AG04450 (cell line): ENCODE data around the gene CCDC80. TPM values are rescaled to one million over a fixed set of nuclear protein-coding genes. Genes with fewer than 3 reads are reported as not detected.

Experiments
- CTCF ChIA-PET: fragments of 300-600, 350-600 bp; formaldehyde crosslinking; extraction: SDS; loops from one replicate; lab custom pipeline; 2022; ENCODE audit warnings: antibody characterized with exemption, inconsistent platforms; lab: Charles Lee
- POLR2A ChIA-PET: fragments of 350-600 bp; formaldehyde crosslinking; extraction: SDS; loops from one replicate; lab custom pipeline; 2021; ENCODE audit warnings: antibody characterized with exemption, inconsistent platforms; lab: Yijun Ruan, JAX
- DNase-seq: peaks from one replicate; pipeline ENCODE4 v3.0.0-alpha.2; 2011; ENCODE audit warnings: low read depth, low spot score
- H3K27ac ChIP-seq: one replicate; pipeline ENCODE4 v1.5.1; 2012; ENCODE audit warnings: low read depth, low read length, control low read depth
- H3K27me3 ChIP-seq: one replicate; pipeline ENCODE4 v1.6.0; 2012; ENCODE audit warnings: low read length; ENCODE audit not compliant: control insufficient read depth, insufficient read depth
- H3K4me3 ChIP-seq: 2 replicates; pipeline ENCODE4 v1.5.1; 2011; ENCODE audit warnings: mild to moderate bottlenecking, low read depth, low read length, control low read depth
- H3K9me3 ChIP-seq: 2 replicates; pipeline ENCODE4 v1.5.1; 2012; ENCODE audit warnings: low read length; ENCODE audit not compliant: control insufficient read depth, insufficient read depth
- CTCF ChIP-seq: IDR thresholded peaks from 2 replicates; pipeline ENCODE4 v1.5.1; 2011; ENCODE audit warnings: low read depth, low read length, control low read depth, inconsistent platforms
- polyA plus RNA-seq: library from polyadenylated mRNA; depleted of rRNA; stranded (reverse); fragments of >200 nt; gene quantifications from 2 replicates; pipeline ENCODE4 v1.2.3, GENCODE V29; 2011

The CCDC80 gene
- polyA plus RNA-seq, 1 experiment = 202 TPM

GRCh38 chr3:112653209-112653871, 12.4 kb upstream of the CCDC80 start:
- CTCF ChIA-PET = interaction anchor here (0.6 to 5.0 kb wide), 7 partner anchors 11 to 326 kb away, joined by 3 to 40 read pairs (median 9); no protein-coding TSS in a partner anchor
- peak overlapping the region; percentile 99 for H3K27ac ChIP-seq
- no peaks in the 10 kb centered on the region for H3K9me3 ChIP-seq
- POLR2A ChIA-PET = interaction anchor here (0.7 to 2.5 kb wide), 21 partner anchors 11 to 558 kb away, joined by 3 to 24 read pairs (median 5); partner anchors contain the start of genes ATG3, BOC, CCDC80 and SLC35A5
- no peak for TF ChIP-seq CTCF
- H3K4me3 ChIP-seq = no peak overlapping the region
- no peaks in the 10 kb centered on the region for H3K27me3 ChIP-seq
- DNase-seq = peak; percentile 92

- peak overlapping the region; percentile 39 for H3K27ac ChIP-seq
- TF ChIP-seq CTCF = no peak
- ChIA-PET CTCF (interaction anchor here (1.1 to 5.0 kb wide), 5 partner anchors 9 to 328 kb away, joined by 3 to 40 read pairs (median 10); no protein-coding TSS in a partner anchor), POLR2A (interaction anchor here (1.1 kb wide), 1 partner anchor 15 kb away, joined by 3 read pairs; no protein-coding TSS in a partner anchor)
- H3K4me3 ChIP-seq = no peak overlapping the region
- H3K9me3 ChIP-seq = no peaks in the 10 kb centered on the region
- no peaks in the 10 kb centered on the region for H3K27me3 ChIP-seq
- no peak for DNase-seq
Measured at GRCh38 chr3:112651516-112651915, 10.6 kb upstream of the CCDC80 start.

GRCh38 chr3:112651071-112651470, 10.1 kb upstream of the CCDC80 start:
- Histone ChIP-seq H3K9me3 (no peaks in the 10 kb centered on the region), H3K4me3 (no peak overlapping the region), H3K27me3 (no peaks in the 10 kb centered on the region), H3K27ac (peak overlapping the region; percentile 39)
- DNase-seq = no peak
- ChIA-PET CTCF (interaction anchor here (1.1 to 5.0 kb wide), 4 partner anchors 9 to 328 kb away, joined by 3 to 40 read pairs (median 18); no protein-coding TSS in a partner anchor), POLR2A (interaction anchor here (1.1 kb wide), 1 partner anchor 15 kb away, joined by 3 read pairs; no protein-coding TSS in a partner anchor)
- no peak for TF ChIP-seq CTCF

- Histone ChIP-seq H3K9me3 (no peaks in the 10 kb centered on the region), H3K4me3 (no peak overlapping the region), H3K27ac (no peak overlapping the region), H3K27me3 (no peaks in the 10 kb centered on the region)
- DNase-seq = no peak
- POLR2A ChIA-PET = no interaction called here
- CTCF ChIA-PET = interaction anchor here (1.2 kb wide), 1 partner anchor 329 kb away, joined by 3 read pairs; no protein-coding TSS in a partner anchor
- TF ChIP-seq CTCF = no peak
Measured at GRCh38 chr3:112650482-112650881, 9.5 kb upstream of the CCDC80 start.

GRCh38 chr3:112649478-112649735, 8.5 kb upstream of the CCDC80 start:
- TF ChIP-seq CTCF = no peak
- CTCF ChIA-PET = interaction anchor here (1.2 kb wide), 1 partner anchor 330 kb away, joined by 3 read pairs; no protein-coding TSS in a partner anchor
- POLR2A ChIA-PET = no interaction called here
- Histone ChIP-seq H3K4me3 (no peak overlapping the region), H3K27me3 (no peaks in the 10 kb centered on the region), H3K9me3 (no peaks in the 10 kb centered on the region), H3K27ac (no peak overlapping the region)
- no peak for DNase-seq
